Activated T-cell treated with anti-CD3 and anti-CD28 coated beads for 4 hours (primary cell): Measurements from ENCODE around the gene GASK1B.

Experiments
- DNase-seq: peaks from one replicate; pipeline ENCODE4 v3.0.0-alpha.2; 2020

GASK1B gene

DNA sequence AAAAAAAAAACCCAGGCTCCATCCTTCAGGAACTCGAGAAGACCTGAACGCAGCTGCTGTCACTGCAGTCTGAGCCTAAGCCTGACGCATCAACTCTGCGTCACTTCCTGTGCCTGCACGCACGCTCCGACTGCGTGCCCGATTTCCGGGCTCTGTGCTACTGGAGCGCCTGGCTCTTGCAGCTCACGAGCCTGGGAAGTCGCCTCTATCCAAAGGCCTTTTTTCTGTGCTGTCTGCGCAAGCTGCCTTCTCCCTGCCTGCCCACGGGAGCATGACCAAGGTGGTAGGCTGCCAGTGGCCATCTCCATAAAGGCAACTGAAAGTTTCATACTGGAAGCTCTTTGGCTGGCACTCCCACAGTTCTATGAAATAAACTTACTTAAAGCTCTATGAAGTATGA, 9.9 kb upstream of the GASK1B start:
- DNase-seq = no peak

GRCh38 chr4:158181906-158182305, 9.1 kb upstream of the GASK1B start:
- no peak for DNase-seq

DNA sequence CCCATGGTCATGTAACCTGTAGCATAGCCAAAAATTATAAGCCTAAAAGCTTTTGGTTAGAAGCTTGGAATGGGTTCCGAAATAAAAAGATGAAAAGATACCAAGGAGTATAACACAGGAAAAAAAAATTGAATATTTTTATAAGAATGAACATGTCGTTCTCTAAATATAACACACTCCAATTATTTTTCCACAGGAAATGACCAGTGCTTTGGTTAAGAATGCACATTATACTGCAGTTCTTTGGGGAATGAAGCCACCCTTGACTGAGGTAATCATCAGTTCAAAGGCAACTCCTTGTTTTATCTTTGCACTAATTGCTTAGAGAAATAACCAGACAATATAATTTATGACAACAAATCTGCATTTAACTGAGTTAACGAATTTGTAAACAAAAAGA, 6.6 kb upstream of the GASK1B start:
- no peak for DNase-seq

GRCh38 chr4:158176776-158177175, 4.0 kb upstream of the GASK1B start:
- no peak for DNase-seq

DNA sequence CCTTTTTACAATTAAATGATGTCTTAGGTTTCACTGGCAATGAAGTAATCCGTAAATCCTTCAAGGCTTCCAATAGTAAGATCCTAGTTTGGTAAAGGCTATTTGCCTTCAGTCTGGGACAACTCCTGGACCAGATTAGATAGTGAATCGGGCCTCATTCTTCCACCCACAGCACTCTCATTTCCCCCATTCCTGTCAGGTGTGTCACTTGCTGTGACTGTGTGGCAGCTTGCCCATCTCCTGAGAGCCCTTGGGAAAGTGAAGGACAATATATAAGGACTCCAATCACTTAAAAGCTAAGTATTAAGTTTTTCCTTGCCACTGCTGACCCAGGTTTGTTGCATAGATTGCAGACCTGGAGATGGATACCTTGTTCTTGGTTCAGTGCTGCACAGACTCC, 3.3 kb upstream of the GASK1B start:
- DNase-seq = no peak

DNA sequence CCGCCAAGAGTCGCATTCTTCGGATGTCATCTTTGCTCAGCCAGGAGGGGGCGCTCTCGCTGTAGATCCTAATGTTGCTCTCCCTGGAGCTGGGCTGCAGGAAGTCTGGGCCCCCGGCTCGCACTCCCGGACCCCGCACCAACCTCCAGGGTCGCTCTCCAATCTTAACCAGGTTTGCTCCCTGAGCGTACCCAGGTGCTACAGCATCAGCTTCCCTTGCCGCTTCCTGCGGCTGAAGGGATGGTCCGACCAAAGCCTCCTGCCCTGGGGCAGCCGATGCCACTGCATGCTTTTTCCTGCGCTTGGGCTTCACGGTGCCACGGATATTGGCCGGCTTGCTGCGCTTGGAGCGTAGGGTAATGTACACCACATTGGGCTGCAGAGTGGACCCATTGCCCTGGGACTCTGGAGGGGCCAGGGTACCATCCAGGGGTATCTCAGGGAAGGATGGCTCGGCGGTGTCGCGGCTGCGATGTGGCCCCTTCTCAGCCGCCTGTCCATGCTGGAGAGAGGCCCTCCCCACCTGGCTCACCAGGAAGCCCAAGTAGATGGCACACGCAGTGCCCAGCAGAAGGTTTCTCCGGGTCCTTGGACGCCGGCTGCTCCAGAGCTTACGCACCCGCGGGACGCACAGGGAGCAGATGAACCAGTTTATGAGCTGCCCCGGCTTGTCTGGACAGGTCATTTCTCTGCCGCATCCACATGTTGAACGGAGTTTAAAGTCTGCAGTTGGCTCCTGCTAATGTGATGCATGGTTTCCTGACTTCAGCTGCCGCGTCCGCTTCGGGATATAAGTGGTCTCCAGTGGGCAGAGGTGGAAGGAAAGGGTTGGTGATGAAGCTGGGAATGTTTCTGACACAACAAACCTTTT, 1.9 kb downstream of the GASK1B start:
- no peak for DNase-seq

DNA sequence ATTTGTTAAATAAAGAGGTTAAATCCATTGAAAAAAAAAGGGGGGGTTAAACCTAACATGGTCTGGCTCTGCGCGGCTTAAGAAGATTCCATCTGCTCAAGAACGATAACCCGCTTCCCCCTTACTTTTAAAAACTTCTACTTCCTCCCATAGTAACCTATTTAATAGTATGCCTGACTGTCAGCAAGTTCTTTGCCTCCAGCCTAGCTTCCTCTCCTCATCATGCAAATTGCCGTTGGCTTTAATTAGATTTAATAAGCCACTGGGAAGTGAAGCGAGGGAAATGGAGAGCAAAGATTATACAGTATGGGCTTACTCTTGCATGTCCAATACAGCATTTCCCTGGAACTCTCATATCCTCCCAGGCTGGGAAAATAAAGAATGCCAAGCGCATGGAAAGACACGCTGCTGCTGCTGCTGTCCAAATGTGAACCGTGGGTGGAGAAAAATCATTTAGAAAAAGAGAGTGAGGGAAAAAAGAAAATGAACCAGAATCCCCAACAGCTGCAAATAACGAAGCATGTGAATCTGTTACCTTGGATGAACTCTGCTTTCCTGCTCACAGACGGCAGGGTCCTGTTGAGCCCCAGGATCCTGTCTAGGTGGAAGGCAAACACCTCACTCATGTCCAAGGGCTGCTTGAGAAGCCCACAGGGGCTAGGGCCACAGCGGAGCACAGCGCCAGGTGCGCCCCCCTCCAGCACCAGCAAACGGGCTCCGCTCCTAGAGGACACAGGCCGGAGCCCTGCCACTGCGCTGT, 2.7 kb downstream of the GASK1B start:
- no peak for DNase-seq

- no peak for DNase-seq
Observed at GRCh38 chr4:158169506-158169905, 3.3 kb downstream of the GASK1B start.

GRCh38 chr4:158168606-158169005, 4.2 kb downstream of the GASK1B start:
- DNase-seq = no peak

DNA sequence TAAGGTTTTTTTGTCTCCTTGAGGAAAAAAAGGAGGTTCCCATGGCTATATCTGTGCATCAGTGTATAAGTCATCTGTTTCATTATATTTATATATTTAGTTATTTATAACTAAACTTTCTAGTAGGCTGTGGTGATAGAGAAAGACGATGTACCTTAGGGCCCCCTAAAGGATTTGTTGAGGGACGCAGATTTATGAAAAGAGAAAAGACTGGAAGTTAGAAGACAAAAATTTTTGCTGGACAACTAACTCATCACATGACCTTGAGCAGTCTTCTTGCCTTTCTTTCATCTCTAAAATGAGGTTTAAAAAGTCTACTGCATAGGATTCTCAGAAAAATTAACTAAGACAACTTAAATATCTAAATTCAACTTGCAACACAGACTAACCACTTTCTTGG, 6.1 kb downstream of the GASK1B start:
- DNase-seq = no peak

GRCh38 chr4:158164768-158165213, 8.0 kb downstream of the GASK1B start:
- no peak for DNase-seq

DNA sequence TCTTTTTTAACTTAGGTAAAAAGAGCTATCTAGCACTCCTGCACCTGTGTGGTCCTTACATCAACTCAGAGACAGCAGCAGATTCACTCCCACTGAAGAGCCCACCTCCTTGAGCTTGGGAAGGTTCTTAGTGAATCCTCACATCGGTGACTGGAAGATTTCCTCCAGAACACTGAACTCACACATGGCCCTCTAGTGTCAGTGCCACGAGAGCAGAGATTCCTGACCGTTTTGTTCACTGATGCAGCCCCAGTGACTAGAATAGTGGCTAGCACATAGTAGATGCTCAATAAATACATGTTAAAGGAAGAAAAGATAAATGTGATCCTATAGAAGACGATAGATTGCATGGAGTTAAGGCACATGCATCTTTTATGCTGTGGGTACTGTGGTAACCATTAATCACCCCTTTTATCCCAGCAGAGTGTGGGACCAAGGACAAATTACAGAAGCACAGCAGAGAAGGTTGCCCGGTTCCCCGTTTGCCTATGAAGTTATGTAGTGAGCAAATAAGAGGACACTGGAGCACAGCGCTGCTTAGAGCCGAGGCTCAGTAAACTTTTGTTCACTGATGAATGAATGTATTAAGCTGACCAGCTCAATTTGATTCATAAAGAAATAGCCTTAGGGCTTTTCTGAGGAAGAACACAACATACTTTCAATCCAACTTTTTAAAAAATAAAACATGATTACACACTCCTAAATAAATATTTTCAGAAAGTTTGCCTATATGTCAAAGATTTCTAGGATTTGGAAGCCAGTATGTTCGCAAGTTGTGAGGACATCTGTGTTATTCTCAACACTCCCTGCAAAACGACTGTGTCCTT, 8.7 kb downstream of the GASK1B start:
- no peak for DNase-seq

DNA sequence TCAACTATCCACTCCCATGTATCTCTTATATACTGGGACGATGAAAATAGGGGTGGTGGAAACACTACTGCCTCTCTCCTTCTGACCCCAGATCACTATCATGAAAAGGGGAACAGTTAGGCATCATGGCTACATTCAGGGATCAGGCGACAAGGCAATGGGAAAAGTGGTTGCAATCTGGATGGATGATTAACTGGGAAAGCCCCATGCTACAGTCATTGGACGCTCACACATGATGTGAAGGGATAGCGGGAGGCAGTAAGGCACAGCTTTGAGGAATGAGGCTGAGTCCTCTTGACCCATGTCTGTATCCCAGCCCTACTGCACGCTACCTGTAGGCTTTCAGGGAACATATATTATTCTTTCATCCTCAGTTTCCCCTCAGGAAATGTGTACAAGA, 10.2 kb downstream of the GASK1B start:
- DNase-seq = no peak

GRCh38 chr4:158161551-158162354, 11.1 kb downstream of the GASK1B start:
- DNase-seq = no peak

- DNase-seq = no peak
Observed at GRCh38 chr4:158159718-158160094, 13.1 kb downstream of the GASK1B start.

DNA sequence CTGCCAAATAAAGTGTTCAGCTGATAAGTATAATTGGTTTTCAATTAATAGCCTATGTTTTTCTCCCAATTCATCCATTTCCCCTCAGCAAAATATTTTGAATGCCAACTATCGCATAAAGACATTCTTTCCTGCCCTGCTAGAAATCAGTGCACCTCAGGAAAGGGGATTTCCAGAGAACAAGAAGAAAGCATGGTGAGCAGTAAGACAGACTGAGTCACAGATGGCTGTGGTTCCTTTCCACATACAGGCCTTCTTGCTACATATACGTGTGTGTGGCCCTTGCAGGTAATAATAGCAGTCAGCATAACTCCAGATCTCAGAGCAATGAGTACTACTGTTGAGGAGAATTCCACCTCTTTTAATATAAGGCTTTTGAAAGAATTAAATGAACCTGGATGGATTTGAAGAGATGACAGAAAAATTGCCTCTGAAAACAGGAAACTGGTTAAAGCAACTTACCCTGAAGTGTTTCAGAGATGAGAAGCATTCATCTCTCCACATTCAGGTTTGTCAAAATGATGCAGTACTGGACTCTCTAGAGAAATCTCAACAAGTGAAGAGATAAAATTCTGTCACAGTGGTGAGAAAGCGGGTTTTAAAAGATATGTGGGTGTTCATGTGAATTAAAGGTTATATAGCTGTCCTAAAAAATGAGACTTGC, 13.6 kb downstream of the GASK1B start:
- DNase-seq = no peak

GRCh38 chr4:158157412-158157811, 15.4 kb downstream of the GASK1B start:
- DNase-seq = no peak

DNA sequence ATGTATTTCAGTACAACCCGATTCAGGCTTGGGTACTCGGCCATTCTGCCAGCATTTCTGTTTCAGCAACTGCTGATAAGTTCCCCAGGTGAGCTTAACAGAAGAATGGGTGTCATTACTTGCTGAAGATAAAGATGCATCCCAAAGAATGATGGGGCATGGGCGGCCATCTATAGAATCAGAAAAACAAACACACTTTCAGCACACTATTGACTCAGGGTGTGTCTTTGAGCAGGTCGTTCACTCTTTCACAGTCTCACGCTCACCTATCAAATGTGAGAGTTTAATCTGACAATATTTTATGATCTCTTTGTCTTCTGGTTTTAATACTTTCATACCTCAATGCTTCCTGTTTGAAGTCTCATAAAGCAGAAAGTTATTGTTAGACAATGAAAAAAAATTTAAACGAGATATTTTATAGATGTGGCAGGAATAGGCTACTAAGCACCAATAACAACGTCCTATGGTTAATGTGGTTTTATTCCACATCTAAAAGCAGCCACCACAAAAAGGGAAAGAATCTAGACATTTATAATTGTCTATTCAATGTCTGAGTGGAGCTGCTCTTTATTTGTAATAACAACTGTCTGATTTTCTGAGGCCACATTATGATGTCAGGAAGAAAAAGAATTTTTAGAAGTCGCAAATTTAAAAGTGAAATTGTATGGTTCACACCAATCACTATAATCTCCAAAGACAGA, 17.0 kb downstream of the GASK1B start:
- no peak for DNase-seq

GRCh38 chr4:158147151-158147550, 25.7 kb downstream of the GASK1B start:
- no peak for DNase-seq

DNA sequence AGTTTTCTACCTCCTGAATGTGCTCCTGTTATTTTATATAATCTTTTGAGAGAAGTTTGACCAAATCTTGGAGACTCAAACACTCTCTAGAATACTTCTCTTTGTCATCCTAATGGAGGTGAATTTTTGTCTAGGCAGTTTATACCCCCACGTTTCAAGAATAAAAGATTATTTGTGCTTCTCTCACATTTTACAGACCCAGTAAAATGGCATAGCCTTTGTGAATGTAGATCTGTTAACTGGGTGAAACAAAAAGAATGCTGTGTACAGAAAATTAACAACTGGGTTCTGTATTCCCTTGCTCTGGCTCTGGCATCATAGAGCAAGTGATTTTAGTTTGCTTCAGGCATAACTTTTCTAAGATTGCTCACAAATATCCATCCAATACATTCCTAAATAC, 26.1 kb downstream of the GASK1B start:
- DNase-seq = no peak

GRCh38 chr4:158139086-158139485, 33.7 kb downstream of the GASK1B start:
- no peak for DNase-seq
